ENCODE measurements around the gene FAM151A.

FAM151A gene

GRCh38 chr1:54604572-54605370 is 18.6 kb downstream of the FAM151A start:
- in situ Hi-C loops (cut with MboI; ENCODE audit: low sequenced_read_pairs) = no loop called here

GRCh38 chr1:54604051-54604450 is 19.3 kb downstream of the FAM151A start:
- in situ Hi-C loops (cut with MboI; ENCODE audit: low sequenced_read_pairs) = no loop called here

GRCh38 chr1:54603241-54603640 is 20.1 kb downstream of the FAM151A start:
- in situ Hi-C loops (cut with MboI; ENCODE audit: low sequenced_read_pairs) = no loop called here

GRCh38 chr1:54602554-54602953 is 20.8 kb downstream of the FAM151A start:
- in situ Hi-C loops (cut with MboI; ENCODE audit: low sequenced_read_pairs) = no loop called here

- in situ Hi-C loops (cut with MboI; ENCODE audit: low sequenced_read_pairs) = no loop called here
These were observed 21.6 kb downstream of the FAM151A start for GRCh38 chr1:54601730-54602129.

GRCh38 chr1:54600947-54601721 is 22.2 kb downstream of the FAM151A start:
- in situ Hi-C loops (cut with MboI; ENCODE audit: low sequenced_read_pairs) = no loop called here

- in situ Hi-C loops (cut with MboI; ENCODE audit: low sequenced_read_pairs) = no loop called here
These were observed 24.0 kb downstream of the FAM151A start for GRCh38 chr1:54599211-54599823.

GRCh38 chr1:54597455-54598030 is 25.8 kb downstream of the FAM151A start:
- in situ Hi-C loops (cut with MboI; ENCODE audit: low sequenced_read_pairs) = no loop called here

GRCh38 chr1:54596756-54597155 is 26.6 kb downstream of the FAM151A start:
- in situ Hi-C loops (cut with MboI; ENCODE audit: low sequenced_read_pairs) = no loop called here

- in situ Hi-C loops (cut with MboI; ENCODE audit: low sequenced_read_pairs) = no loop called here
These were observed 27.3 kb downstream of the FAM151A start for GRCh38 chr1:54595956-54596498.

GRCh38 chr1:54594463-54594862 is 28.9 kb downstream of the FAM151A start:
- in situ Hi-C loops (cut with MboI; ENCODE audit: low sequenced_read_pairs) = no loop called here

- in situ Hi-C loops (cut with MboI; ENCODE audit: low sequenced_read_pairs) = no loop called here
These were observed 29.7 kb downstream of the FAM151A start for GRCh38 chr1:54593571-54594160.

- in situ Hi-C loops (cut with MboI; ENCODE audit: low sequenced_read_pairs) = no loop called here
These were observed 32.1 kb downstream of the FAM151A start for GRCh38 chr1:54591127-54591756.

- in situ Hi-C loops (cut with MboI; ENCODE audit: low sequenced_read_pairs) = no loop called here
These were observed 34.9 kb downstream of the FAM151A start for GRCh38 chr1:54588377-54588776.

- in situ Hi-C loops (cut with MboI; ENCODE audit: low sequenced_read_pairs) = no loop called here
These were observed 37.9 kb downstream of the FAM151A start for GRCh38 chr1:54585181-54586066.

- in situ Hi-C loops (cut with MboI; ENCODE audit: low sequenced_read_pairs) = no loop called here
These were observed 38.8 kb downstream of the FAM151A start for GRCh38 chr1:54584575-54584974.

- in situ Hi-C loops (cut with MboI; ENCODE audit: low sequenced_read_pairs) = no loop called here
These were observed 39.5 kb downstream of the FAM151A start for GRCh38 chr1:54583871-54584270.

GRCh38 chr1:54583307-54583686 is 40.0 kb downstream of the FAM151A start:
- in situ Hi-C loops (cut with MboI; ENCODE audit: low sequenced_read_pairs) = no loop called here

GRCh38 chr1:54582566-54583306 is 40.6 kb downstream of the FAM151A start:
- in situ Hi-C loops (cut with MboI; ENCODE audit: low sequenced_read_pairs) = no loop called here
